B cell (primary cell): ENCODE results near the gene TOX2. TPM values are rescaled to one million over a fixed set of nuclear protein-coding genes. Genes with fewer than 3 reads are reported as not detected.

Experiments used
- ATAC-seq: fragments of 200-7000 bp; cut with Tn5 transposase; one replicate; pipeline ENCODE4 v1.10.0; 2021; ENCODE audit warnings: low read depth, mild to moderate bottlenecking, moderate number of reproducible peaks, moderate library complexity
- CTCF ChIA-PET: fragments of 350-600 bp; sonication (Branson Sonifier 250); formaldehyde crosslinking; loops from one replicate; lab custom pipeline; 2021; ENCODE audit warnings: antibody characterized with exemption, inconsistent platforms; lab: Charles Lee
- POLR2A ChIA-PET: fragments of 350-600 bp; sonication (Branson Sonifier 250); formaldehyde crosslinking; loops from one replicate; lab custom pipeline; 2021; ENCODE audit warnings: antibody characterized with exemption; lab: Charles Lee
- DNase-seq: peaks from one replicate; pipeline ENCODE4 v3.0.0; 2013
- H2AFZ ChIP-seq: 2 replicates; pipeline ENCODE4 v1.6.1; 2012; ENCODE audit warnings: mild to moderate bottlenecking, low read depth, low read length; ENCODE audit not compliant: insufficient read depth, poor library complexity, severe bottlenecking
- H3K27ac ChIP-seq, 2 donors: 1 replicate in 1 of 2; 2 replicates in 1 of 2; pipeline ENCODE4 v1.5.1; 2012 to 2013; ENCODE audit warnings: low read length in 2 of 2, mild to moderate bottlenecking in 2 of 2, moderate library complexity in 1 of 2
- H3K27me3 ChIP-seq, 4 experiments: fragments of 200-600 bp in 1 of 4; sonication (generic) in 1 of 4; replicated peaks in 1 of 4; 1 replicate in 2 of 4; 2 replicates in 2 of 4; pipeline versions ENCODE4 v1.6.1 to v1.7.0; 2013 to 2016; ENCODE audit warnings: low read length in 3 of 4, mild to moderate bottlenecking in 2 of 4, mixed read lengths in 1 of 4, moderate library complexity in 1 of 4; ENCODE audit not compliant: insufficient read depth in 4 of 4, control insufficient read depth in 3 of 4; ENCODE audit errors: control extremely low read depth in 1 of 4
- H3K36me3 ChIP-seq, 2 experiments: replicated peaks in 1 of 2; 1 replicate in 1 of 2; 2 replicates in 1 of 2; pipeline versions ENCODE4 v1.6.1 to v1.7.1; 2013; ENCODE audit warnings: low read length in 1 of 2; ENCODE audit not compliant: insufficient read depth in 2 of 2, control insufficient read depth in 1 of 2; ENCODE audit errors: control extremely low read depth in 1 of 2, extremely low read depth in 1 of 2
- H3K4me1 ChIP-seq, 2 donors: fragments of 200-600 bp in 1 of 2; sonication (generic) in 1 of 2; 1 replicate in 1 of 2; 2 replicates in 1 of 2; pipeline versions ENCODE4 v1.5.1 to v1.6.1; 2013 to 2017; ENCODE audit warnings: low read length in 2 of 2; ENCODE audit not compliant: control insufficient read depth in 2 of 2, insufficient read depth in 2 of 2
- H3K4me2 ChIP-seq: replicated peaks from 2 replicates; pipeline ENCODE3; 2012; ENCODE audit warnings: mild to moderate bottlenecking, low read depth, low read length; ENCODE audit not compliant: poor library complexity, severe bottlenecking
- H3K4me3 ChIP-seq, 5 experiments: fragments of 200-600 bp in 1 of 5; sonication (generic) in 1 of 5; 1 replicate in 3 of 5; 2 replicates in 2 of 5; pipeline versions ENCODE4 v1.5.1 to v1.7.0; 2011 to 2016; ENCODE audit warnings: low read length in 4 of 5, mild to moderate bottlenecking in 4 of 5, low read depth in 2 of 5, control low read depth in 1 of 5, moderate library complexity in 1 of 5; ENCODE audit not compliant: insufficient read depth in 1 of 5; ENCODE audit errors: control extremely low read depth in 1 of 5, extremely low read depth in 1 of 5
- H3K79me2 ChIP-seq: fragments of 200-600 bp; sonication (generic); one replicate; pipeline ENCODE4 v1.6.0; 2016; ENCODE audit warnings: low read length; ENCODE audit not compliant: control insufficient read depth, insufficient read depth
- H3K9ac ChIP-seq: fragments of 200-600 bp; sonication (generic); 2 replicates; pipeline ENCODE4 v1.6.1; 2017; ENCODE audit warnings: mild to moderate bottlenecking, low read length, moderate library complexity
- H3K9me3 ChIP-seq, 3 donors: one replicate each; pipeline versions ENCODE4 v1.6.1 to v1.7.1; 2013; ENCODE audit warnings: low read length in 2 of 3; ENCODE audit not compliant: control insufficient read depth in 2 of 3, insufficient read depth in 1 of 3; ENCODE audit errors: control extremely low read depth in 1 of 3
- H4K20me1 ChIP-seq: 2 replicates; pipeline ENCODE4 v1.6.0; 2012; ENCODE audit warnings: mild to moderate bottlenecking, low read length; ENCODE audit not compliant: insufficient read depth, control insufficient read depth, poor library complexity, severe bottlenecking
- H3K27ac Mint-ChIP-seq: one replicate; pipeline ENCODE4 v1.8.0; 2021; ENCODE audit warnings: mixed read lengths
- H3K27me3 Mint-ChIP-seq: one replicate; pipeline ENCODE4 v1.8.0; 2021; ENCODE audit warnings: mixed read lengths
- H3K4me1 Mint-ChIP-seq: one replicate; pipeline ENCODE4 v1.8.0; 2021; ENCODE audit warnings: mixed read lengths
- H3K4me3 Mint-ChIP-seq: one replicate; pipeline ENCODE4 v1.8.0; 2021; ENCODE audit warnings: mixed read lengths
- H3K9me3 Mint-ChIP-seq: one replicate; pipeline ENCODE4 v1.8.0; 2022; ENCODE audit warnings: mixed read lengths; ENCODE audit not compliant: insufficient read depth
- EZH2 ChIP-seq: IDR thresholded peaks from 2 replicates; pipeline ENCODE4 v1.6.1; 2012; ENCODE audit warnings: borderline replicate concordance, low read depth, mild to moderate bottlenecking, moderate library complexity, low read length; ENCODE audit not compliant: insufficient read depth, poor library complexity, severe bottlenecking
- WGBS: methylation state at CpG from one replicate; pipeline ENCODE4 v1.1.5; 2013; ENCODE audit warnings: missing lambda C conversion rate; ENCODE audit not compliant: insufficient coverage; 5-methylcytosine and 5-hydroxymethylcytosine counted together
- intact Hi-C: fragments of 100-400 bp; cut with micrococcal nuclease; formaldehyde crosslinking; loops from one replicate; pipeline ENCODE4 v1.10.0; 2022
- polyA plus RNA-seq: library from polyadenylated mRNA; depleted of rRNA; stranded (reverse); fragments of >200 nt; gene quantifications from 2 replicates; pipeline ENCODE4 v1.2.3, GENCODE V29; 2012
- total RNA-seq, 2 donors: library from RNA; stranded (reverse); fragments of 120-200 nt in 1 of 2; gene quantifications; 1 replicate in 1 of 2; 2 replicates in 1 of 2; pipeline versions ENCODE4 v1.2.3 to v1.2.4, GENCODE V29; 2013 to 2022
- TF ChIP-seq, protein P1 (sequence below): fragments of 200-600 bp; IDR thresholded peaks from one replicate; pipeline ENCODE4 v1.8.0; 2022; ENCODE audit warnings: antibody characterized with exemption, mild to moderate bottlenecking

Gene TOX2
- total and polyA plus RNA-seq, 2 donors (not counting 1 experiment from before 2014, with no cell fraction given) = 1.2 to 4.1 TPM

DNA sequence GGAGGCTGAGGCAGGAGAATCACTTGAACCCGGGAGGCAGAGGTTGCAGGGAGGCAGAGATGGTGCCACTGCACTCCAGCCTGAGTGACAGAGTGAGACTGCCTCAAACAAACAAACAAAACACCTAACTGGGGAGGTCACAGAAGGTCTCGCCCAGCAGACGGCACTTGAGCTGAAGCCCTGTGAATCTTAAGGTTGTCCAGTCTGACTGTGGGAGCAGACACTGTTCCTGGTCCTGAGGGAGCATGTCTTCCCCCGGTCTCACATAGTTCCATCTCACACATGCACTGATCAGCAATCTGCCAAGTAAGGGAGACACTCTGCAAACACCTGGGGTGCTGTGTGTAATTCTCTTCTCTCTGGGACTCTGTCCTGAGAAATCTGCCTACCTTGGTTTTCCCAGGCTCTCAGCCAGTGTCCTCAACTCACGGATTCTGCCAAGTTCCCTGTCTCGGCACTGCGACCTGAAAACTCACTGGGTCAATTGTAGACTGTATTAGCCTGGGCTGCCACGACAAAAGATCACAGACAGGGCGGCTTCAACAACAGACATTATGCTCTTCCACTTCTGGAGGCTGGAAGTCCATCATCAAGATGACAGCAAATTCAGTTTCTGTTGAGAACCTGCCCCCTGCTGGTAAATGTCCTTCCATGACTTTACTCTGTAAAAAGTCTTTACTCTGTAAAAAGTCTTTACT, 178.0 kb downstream of the TOX2 start:
- POLR2A ChIA-PET = no interaction called here
- peaks cover 0 to 6% (median 2%) of the 10 kb centered on the region in 4 experiments for H3K27me3 ChIP-seq
- H4K20me1 ChIP-seq = no peaks in the 10 kb centered on the region
- H3K4me3 ChIP-seq = no peak overlapping the region
- Mint-ChIP-seq H3K9me3 (no peaks in the 10 kb centered on the region), H3K4me3 (no peak overlapping the region), H3K27me3 (peaks cover 20% of the 10 kb centered on the region), H3K27ac (no peak overlapping the region), H3K4me1 (no peaks in the 10 kb centered on the region)
- intact Hi-C loops = no loop called here
- H3K36me3 ChIP-seq = no peaks in the 10 kb centered on the region
- 84% methylated on average over 9 of the region's 9 CpGs for WGBS
- ATAC-seq (no peak), DNase-seq (no peak)
- no peaks in the 10 kb centered on the region for H3K9me3 ChIP-seq
- H2AFZ ChIP-seq = no peak overlapping the region
- no peak overlapping the region for H3K4me2 ChIP-seq
- H3K9ac ChIP-seq = no peak overlapping the region
- no peaks in the 10 kb centered on the region for H3K79me2 ChIP-seq
- no peak overlapping the region for H3K27ac ChIP-seq
- TF ChIP-seq EZH2 = no peak
- TF ChIP-seq, protein P1, sequence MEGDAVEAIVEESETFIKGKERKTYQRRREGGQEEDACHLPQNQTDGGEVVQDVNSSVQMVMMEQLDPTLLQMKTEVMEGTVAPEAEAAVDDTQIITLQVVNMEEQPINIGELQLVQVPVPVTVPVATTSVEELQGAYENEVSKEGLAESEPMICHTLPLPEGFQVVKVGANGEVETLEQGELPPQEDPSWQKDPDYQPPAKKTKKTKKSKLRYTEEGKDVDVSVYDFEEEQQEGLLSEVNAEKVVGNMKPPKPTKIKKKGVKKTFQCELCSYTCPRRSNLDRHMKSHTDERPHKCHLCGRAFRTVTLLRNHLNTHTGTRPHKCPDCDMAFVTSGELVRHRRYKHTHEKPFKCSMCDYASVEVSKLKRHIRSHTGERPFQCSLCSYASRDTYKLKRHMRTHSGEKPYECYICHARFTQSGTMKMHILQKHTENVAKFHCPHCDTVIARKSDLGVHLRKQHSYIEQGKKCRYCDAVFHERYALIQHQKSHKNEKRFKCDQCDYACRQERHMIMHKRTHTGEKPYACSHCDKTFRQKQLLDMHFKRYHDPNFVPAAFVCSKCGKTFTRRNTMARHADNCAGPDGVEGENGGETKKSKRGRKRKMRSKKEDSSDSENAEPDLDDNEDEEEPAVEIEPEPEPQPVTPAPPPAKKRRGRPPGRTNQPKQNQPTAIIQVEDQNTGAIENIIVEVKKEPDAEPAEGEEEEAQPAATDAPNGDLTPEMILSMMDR = peak; percentile 51
- no peaks in the 10 kb centered on the region for H3K4me1 ChIP-seq
- CTCF ChIA-PET = interaction anchor here (0.9 to 2.3 kb wide), 4 partner anchors 9 to 644 kb away, joined by 3 to 7 read pairs (median 4); no protein-coding TSS in a partner anchor

DNA sequence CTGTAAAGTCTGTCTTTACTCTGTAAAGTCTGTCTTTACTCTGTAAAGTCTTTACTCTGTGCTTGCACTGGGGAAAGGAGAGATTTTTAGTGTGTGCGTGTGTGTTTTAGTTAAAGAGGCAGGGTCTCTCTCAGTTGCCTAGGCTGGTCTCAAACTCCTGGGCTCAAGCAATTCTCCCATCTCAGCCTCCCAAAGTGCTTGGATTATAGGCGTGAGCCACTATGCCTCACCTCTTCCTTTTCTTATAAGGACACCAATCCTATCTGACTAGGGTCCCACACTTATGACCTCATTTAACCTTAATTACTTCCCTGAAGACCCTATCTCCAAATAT, 178.6 kb downstream of the TOX2 start:
- H3K9ac ChIP-seq = no peak overlapping the region
- no peak overlapping the region for H3K4me3 Mint-ChIP-seq
- H3K79me2 ChIP-seq = no peaks in the 10 kb centered on the region
- ATAC-seq (no peak), DNase-seq (no peak)
- H3K9me3 Mint-ChIP-seq = no peaks in the 10 kb centered on the region
- no CpG with 5 or more reads among the region's 2 CpGs for WGBS
- intact Hi-C loops = no loop called here
- ChIA-PET POLR2A (no interaction called here), CTCF (no interaction called here)
- H4K20me1 ChIP-seq = no peaks in the 10 kb centered on the region
- H3K4me3 ChIP-seq = no peak overlapping the region
- no peaks in the 10 kb centered on the region for H3K36me3 ChIP-seq
- H3K27ac ChIP-seq = no peak overlapping the region
- H3K9me3 ChIP-seq = no peaks in the 10 kb centered on the region
- no peak overlapping the region for H3K4me2 ChIP-seq
- peaks cover 20% of the 10 kb centered on the region for H3K27me3 Mint-ChIP-seq
- no peaks in the 10 kb centered on the region for H3K4me1 ChIP-seq
- peaks cover 0 to 6% (median 2%) of the 10 kb centered on the region in 4 experiments for H3K27me3 ChIP-seq
- TF ChIP-seq, protein P1 = no peak
- TF ChIP-seq EZH2 = no peak
- no peak overlapping the region for H3K27ac Mint-ChIP-seq
- H2AFZ ChIP-seq = no peak overlapping the region
- no peaks in the 10 kb centered on the region for H3K4me1 Mint-ChIP-seq
